Measurements from ENCODE around the gene ZNF253. TPM values are rescaled to one million over a fixed set of nuclear protein-coding genes. Genes with fewer than 3 reads are reported as not detected.
"Not testable (repeated sequence)": the region's sequence is repeated elsewhere in the genome, so short reads cannot be mapped to it uniquely, and the experiment has no call there.

Gene ZNF253
- total and polyA plus RNA-seq, 8 donors, result 2.4 to 32.1 (median 7.4) TPM

DNA sequence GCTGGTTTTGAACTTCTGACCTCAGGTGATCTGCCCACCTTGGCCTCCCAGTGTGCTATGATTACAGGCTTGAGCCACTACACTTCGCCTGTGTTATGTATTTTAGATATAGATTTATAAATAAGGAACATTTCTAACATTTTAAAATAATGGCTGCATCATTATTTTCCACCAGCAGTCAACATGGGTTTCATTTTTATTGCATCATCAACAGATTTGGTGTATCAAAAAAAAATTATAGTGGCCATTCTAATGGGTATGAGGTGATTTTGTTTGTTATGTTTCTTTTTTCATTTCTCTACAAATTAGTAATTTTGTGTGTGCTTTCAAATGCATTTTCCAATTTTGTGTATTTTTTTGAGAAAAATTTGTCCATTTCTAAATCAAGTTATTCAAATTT is 18.9 kb downstream of the ZNF253 start:
- 89 to 100% (median 98%) methylated on average over 1 of the region's 1 CpG for WGBS, 5 donors
- intact Hi-C loops (cut with DNase I; ENCODE audit: low total_unique reads), result no loop called here
- no peak for TF ChIP-seq POLR2AphosphoS5 (IDR thresholded peaks at IDR 0.05)
- TF ChIP-seq, protein P1, sequence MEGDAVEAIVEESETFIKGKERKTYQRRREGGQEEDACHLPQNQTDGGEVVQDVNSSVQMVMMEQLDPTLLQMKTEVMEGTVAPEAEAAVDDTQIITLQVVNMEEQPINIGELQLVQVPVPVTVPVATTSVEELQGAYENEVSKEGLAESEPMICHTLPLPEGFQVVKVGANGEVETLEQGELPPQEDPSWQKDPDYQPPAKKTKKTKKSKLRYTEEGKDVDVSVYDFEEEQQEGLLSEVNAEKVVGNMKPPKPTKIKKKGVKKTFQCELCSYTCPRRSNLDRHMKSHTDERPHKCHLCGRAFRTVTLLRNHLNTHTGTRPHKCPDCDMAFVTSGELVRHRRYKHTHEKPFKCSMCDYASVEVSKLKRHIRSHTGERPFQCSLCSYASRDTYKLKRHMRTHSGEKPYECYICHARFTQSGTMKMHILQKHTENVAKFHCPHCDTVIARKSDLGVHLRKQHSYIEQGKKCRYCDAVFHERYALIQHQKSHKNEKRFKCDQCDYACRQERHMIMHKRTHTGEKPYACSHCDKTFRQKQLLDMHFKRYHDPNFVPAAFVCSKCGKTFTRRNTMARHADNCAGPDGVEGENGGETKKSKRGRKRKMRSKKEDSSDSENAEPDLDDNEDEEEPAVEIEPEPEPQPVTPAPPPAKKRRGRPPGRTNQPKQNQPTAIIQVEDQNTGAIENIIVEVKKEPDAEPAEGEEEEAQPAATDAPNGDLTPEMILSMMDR (IDR thresholded peaks at IDR 0.05), result no peak
- TF ChIP-seq EP300 (IDR thresholded peaks at IDR 0.05), result no peak
- TF ChIP-seq POLR2A (IDR thresholded peaks at IDR 0.05), result no peak
- Histone ChIP-seq H3K36me3 (peaks cover 6 to 96% (median 75%) of the 10 kb centered on the region in 4 donors), H3K27me3 (no peaks in the 10 kb centered on the region), H3K4me3 (no peak overlapping the region), H3K4me1 (no peaks in the 10 kb centered on the region), H3K9me3 (peaks cover 9 to 75% (median 40%) of the 10 kb centered on the region in 4 donors), H3K27ac (no peak overlapping the region)
- DNase-seq, result no peak

DNA sequence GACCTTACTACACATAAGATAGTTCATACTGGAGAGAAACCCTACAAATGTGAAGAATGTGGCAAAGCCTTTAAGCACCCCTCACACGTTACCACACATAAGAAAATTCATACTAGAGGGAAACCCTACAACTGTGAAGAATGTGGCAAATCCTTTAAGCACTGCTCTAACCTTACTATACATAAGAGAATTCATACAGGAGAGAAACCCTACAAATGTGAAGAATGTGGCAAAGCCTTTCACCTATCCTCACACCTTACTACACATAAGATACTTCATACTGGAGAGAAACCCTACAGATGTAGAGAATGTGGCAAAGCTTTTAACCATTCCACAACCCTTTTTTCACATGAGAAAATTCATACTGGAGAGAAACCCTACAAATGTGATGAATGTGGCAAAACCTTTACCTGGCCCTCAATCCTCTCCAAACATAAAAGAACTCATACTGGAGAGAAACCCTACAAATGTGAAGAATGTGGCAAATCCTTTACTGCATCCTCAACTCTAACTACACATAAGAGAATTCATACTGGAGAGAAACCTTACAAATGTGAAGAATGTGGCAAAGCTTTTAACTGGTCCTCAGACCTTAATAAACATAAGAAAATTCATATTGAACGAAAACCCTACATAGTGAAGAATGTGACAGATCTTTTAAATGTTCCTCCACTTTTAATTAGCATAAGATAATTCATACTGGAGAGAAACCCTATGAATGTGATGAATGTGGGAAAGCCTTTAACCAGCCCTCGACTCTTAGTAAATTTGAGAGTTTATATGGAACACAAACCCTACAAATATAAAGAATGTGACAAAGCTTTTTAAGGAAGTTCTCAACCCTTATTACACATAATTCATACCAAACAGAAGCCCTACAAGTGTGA is 26.6 kb downstream of the ZNF253 start:
- H3K4me1 ChIP-seq; intact Hi-C loops (cut with DNase I; ENCODE audit: low total_unique reads); H3K27me3 ChIP-seq; H3K4me3 ChIP-seq; DNase-seq; H3K27ac ChIP-seq: not testable (repeated sequence)
- Histone ChIP-seq H3K9me3 (peaks cover 38 to 100% (median 73%) of the 10 kb centered on the region in 4 donors), H3K36me3 (peaks cover 20 to 59% (median 49%) of the 10 kb centered on the region in 4 donors)
- WGBS, 5 donors, result 96 to 99% (median 97%) methylated on average over 3 of the region's 3 CpGs

GRCh38 chr19:19900139-19900728 is 34.6 kb downstream of the ZNF253 start:
- intact Hi-C loops (cut with DNase I; ENCODE audit: low total_unique reads), result no loop called here
- Histone ChIP-seq H3K4me1 (peaks cover 0 to 19% (median 9%) of the 10 kb centered on the region in 4 donors), H3K27ac (peak overlapping the region; percentile 77 to 93 (median 89)), H3K4me3 (peak overlapping the region; percentile 65 to 89 (median 72)), H3K27me3 (no peaks in the 10 kb centered on the region), H3K9me3 (peaks cover 0 to 38% (median 22%) of the 10 kb centered on the region in 4 donors), H3K36me3 (no peaks in the 10 kb centered on the region)
- TF ChIP-seq POLR2AphosphoS5 (IDR thresholded peaks at IDR 0.05) (no peak), POLR2A (IDR thresholded peaks at IDR 0.05) (no peak), EP300 (IDR thresholded peaks at IDR 0.05) (no peak)
- peak in 1 of 2 donors; percentile 67 for DNase-seq
- WGBS, 5 donors, result 0 to 1% (median 1%) methylated on average over 9 of the region's 9 CpGs

GRCh38 chr19:19900729-19901444 is 35.2 kb downstream of the ZNF253 start, which contains the start of gene ZNF93:
ZNF93 (plus strand) TSS chr19:19900946; CDS start chr19:19901089, 143 bp downstream.
- H3K4me3 ChIP-seq, result peak within 1 kb of the TSS; percentile 65 to 89 (median 72)
- TF ChIP-seq POLR2A (IDR thresholded peaks at IDR 0.05) (peak in 1 of 4 donors; percentile 33), EP300 (IDR thresholded peaks at IDR 0.05) (no peak), POLR2AphosphoS5 (IDR thresholded peaks at IDR 0.05) (peak; percentile 39 to 68 (median 64))
- TF ChIP-seq, protein P1 (IDR thresholded peaks at IDR 0.05), result no peak
- WGBS, 5 donors, result 0 to 1% (median 0%) methylated on average over 28 to 35 of the region's 35 CpGs
- peak; percentile 94 to 98 for DNase-seq
- H3K4me1 ChIP-seq, result peaks cover 0 to 19% (median 9%) of the 10 kb centered on the region in 4 donors
- H3K36me3 ChIP-seq, result no peaks in the 10 kb centered on the region
- no peaks in the 10 kb centered on the region for H3K27me3 ChIP-seq
- peaks cover 0 to 31% (median 18%) of the 10 kb centered on the region in 4 donors for H3K9me3 ChIP-seq
- intact Hi-C loops (cut with DNase I; ENCODE audit: low total_unique reads), result no loop called here
- peak within 1 kb of the TSS; percentile 77 to 93 (median 89) for H3K27ac ChIP-seq

DNA sequence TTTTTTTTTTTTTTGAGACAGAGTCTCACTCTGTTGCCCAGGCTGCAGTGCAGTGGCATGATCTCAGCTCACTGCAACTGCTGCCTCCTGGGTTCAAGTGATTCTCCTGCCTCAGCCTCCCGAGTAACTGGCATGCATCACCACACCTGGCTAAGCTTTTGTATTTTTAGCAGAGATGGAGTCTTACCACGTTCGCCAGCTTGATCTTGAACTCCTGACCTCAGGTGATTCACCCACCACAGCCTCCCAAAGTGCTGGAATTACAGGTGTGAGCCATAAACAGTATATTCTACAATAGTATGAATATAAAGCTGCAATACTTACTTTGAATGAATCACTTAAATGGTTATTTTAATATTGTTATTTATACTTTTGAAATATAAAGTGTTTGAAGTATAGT is 41.9 kb downstream of the ZNF253 start:
- H3K9me3 ChIP-seq, result peaks cover 0 to 15% (median 1%) of the 10 kb centered on the region in 4 donors
- H3K36me3 ChIP-seq; H3K27me3 ChIP-seq; H3K27ac ChIP-seq; DNase-seq; H3K4me1 ChIP-seq; H3K4me3 ChIP-seq; intact Hi-C loops (cut with DNase I; ENCODE audit: low total_unique reads): not testable (repeated sequence)
- 68 to 84% (median 78%) methylated on average over 3 of the region's 3 CpGs for WGBS, 5 donors

All from stomach (tissue), 9 donors.